Naive thymus-derived CD4-positive, alpha-beta T cell (primary cell): ENCODE data around the gene ZIK1. TPM values are rescaled to one million over a fixed set of nuclear protein-coding genes. Genes with fewer than 3 reads are reported as not detected.
A peak's percentile ranks its signal among the peaks of the same experiment; 100 is the strongest.

ENCODE experiments used
- ATAC-seq: fragments of 150-1000 bp; cut with Tn5 transposase; 2 replicates; pipeline ENCODE4 v1.10.0; 2021; ENCODE audit warnings: mild to moderate bottlenecking, moderate library complexity
- CTCF ChIA-PET: fragments of 350-600 bp; sonication (Branson Sonifier 250); formaldehyde crosslinking; loops from one replicate; lab custom pipeline; 2021; ENCODE audit warnings: antibody characterized with exemption; lab: Charles Lee
- POLR2A ChIA-PET: fragments of 350-600 bp; sonication (Branson Sonifier 250); formaldehyde crosslinking; loops from one replicate; lab custom pipeline; 2021; ENCODE audit warnings: antibody characterized with exemption, inconsistent platforms; lab: Charles Lee
- DNase-seq, 9 donors: peaks; one replicate each; pipeline versions ENCODE4 v3.0.0 to v3.0.0-alpha.2; 2020 to 2022; ENCODE audit warnings: mixed read lengths in 1 of 9
- H3K27ac ChIP-seq: one replicate; pipeline ENCODE4 v1.7.0; 2013; ENCODE audit warnings: mild to moderate bottlenecking, low read depth, low read length, moderate library complexity
- H3K27me3 ChIP-seq, 2 donors: one replicate each; pipeline ENCODE4 v1.7.0; 2013; ENCODE audit warnings: low read length in 2 of 2, mild to moderate bottlenecking in 2 of 2, moderate library complexity in 2 of 2; ENCODE audit not compliant: control insufficient read depth in 2 of 2, insufficient read depth in 2 of 2
- H3K36me3 ChIP-seq, 3 experiments: 1 replicate in 2 of 3; 2 replicates in 1 of 3; pipeline ENCODE4 v1.7.0; 2013; ENCODE audit warnings: low read length in 3 of 3, mild to moderate bottlenecking in 3 of 3, moderate library complexity in 1 of 3; ENCODE audit not compliant: insufficient read depth in 3 of 3, control insufficient read depth in 2 of 3
- H3K4me1 ChIP-seq, 2 donors: one replicate each; pipeline ENCODE4 v1.7.0; 2013; ENCODE audit warnings: low read length in 2 of 2, mild to moderate bottlenecking in 2 of 2, moderate library complexity in 1 of 2; ENCODE audit not compliant: control insufficient read depth in 2 of 2, insufficient read depth in 2 of 2
- H3K4me3 ChIP-seq: 2 replicates; pipeline ENCODE4 v1.7.0; 2013; ENCODE audit warnings: mild to moderate bottlenecking, low read length
- H3K9me3 ChIP-seq, 3 experiments: 1 replicate in 2 of 3; 2 replicates in 1 of 3; pipeline ENCODE4 v1.7.0; 2013; ENCODE audit warnings: low read length in 3 of 3; ENCODE audit not compliant: control insufficient read depth in 2 of 3
- H3K27ac Mint-ChIP-seq, 9 donors: one replicate each; pipeline ENCODE4 v1.8.0; 2020 to 2022; ENCODE audit warnings: mixed read lengths in 9 of 9, mild to moderate bottlenecking in 8 of 9, moderate library complexity in 5 of 9, inconsistent platforms in 2 of 9
- H3K27me3 Mint-ChIP-seq, 5 donors: one replicate each; pipeline ENCODE4 v1.8.0; 2021 to 2022; ENCODE audit warnings: mixed read lengths in 5 of 5, mild to moderate bottlenecking in 1 of 5
- H3K36me3 Mint-ChIP-seq, 5 donors: one replicate each; pipeline ENCODE4 v1.8.0; 2020 to 2022; ENCODE audit warnings: mixed read lengths in 5 of 5, mild to moderate bottlenecking in 3 of 5, inconsistent platforms in 1 of 5
- H3K4me1 Mint-ChIP-seq, 7 donors: one replicate each; pipeline ENCODE4 v1.8.0; 2020 to 2022; ENCODE audit warnings: mixed read lengths in 7 of 7, mild to moderate bottlenecking in 3 of 7, inconsistent platforms in 1 of 7
- H3K4me3 Mint-ChIP-seq, 10 donors: one replicate each; pipeline ENCODE4 v1.8.0; 2020 to 2022; ENCODE audit warnings: mild to moderate bottlenecking in 10 of 10, mixed read lengths in 10 of 10, moderate library complexity in 6 of 10, inconsistent platforms in 2 of 10
- H3K9me3 Mint-ChIP-seq, 11 donors: one replicate each; pipeline ENCODE4 v1.8.0; 2020 to 2022; ENCODE audit warnings: mixed read lengths in 11 of 11, mild to moderate bottlenecking in 4 of 11, inconsistent platforms in 1 of 11, moderate library complexity in 1 of 11
- intact Hi-C, 2 donors: fragments of 100-400 bp; cut with micrococcal nuclease; formaldehyde crosslinking; loops; one replicate each; pipeline ENCODE4 v1.15.1; 2023
- polyA plus RNA-seq, 2 donors: library from polyadenylated mRNA; unstranded; fragments of 300-500 nt; fragmentation: Illumina TruSeq; gene quantifications; one replicate each; pipeline ENCODE4 v1.2.3, GENCODE V29; 2021
- total RNA-seq, 6 experiments: library from RNA in 5 of 6; stranded (reverse) in 5 of 6; gene quantifications; 1 replicate in 5 of 6; 2 replicates in 1 of 6; pipeline ENCODE4 v1.2.3 and lab custom pipeline; 2021 to 2026

ZIK1 gene
- total and polyA plus RNA-seq, 7 experiments from 2014 or later = 4.8 to 14.1 (median 8.7) TPM

DNA sequence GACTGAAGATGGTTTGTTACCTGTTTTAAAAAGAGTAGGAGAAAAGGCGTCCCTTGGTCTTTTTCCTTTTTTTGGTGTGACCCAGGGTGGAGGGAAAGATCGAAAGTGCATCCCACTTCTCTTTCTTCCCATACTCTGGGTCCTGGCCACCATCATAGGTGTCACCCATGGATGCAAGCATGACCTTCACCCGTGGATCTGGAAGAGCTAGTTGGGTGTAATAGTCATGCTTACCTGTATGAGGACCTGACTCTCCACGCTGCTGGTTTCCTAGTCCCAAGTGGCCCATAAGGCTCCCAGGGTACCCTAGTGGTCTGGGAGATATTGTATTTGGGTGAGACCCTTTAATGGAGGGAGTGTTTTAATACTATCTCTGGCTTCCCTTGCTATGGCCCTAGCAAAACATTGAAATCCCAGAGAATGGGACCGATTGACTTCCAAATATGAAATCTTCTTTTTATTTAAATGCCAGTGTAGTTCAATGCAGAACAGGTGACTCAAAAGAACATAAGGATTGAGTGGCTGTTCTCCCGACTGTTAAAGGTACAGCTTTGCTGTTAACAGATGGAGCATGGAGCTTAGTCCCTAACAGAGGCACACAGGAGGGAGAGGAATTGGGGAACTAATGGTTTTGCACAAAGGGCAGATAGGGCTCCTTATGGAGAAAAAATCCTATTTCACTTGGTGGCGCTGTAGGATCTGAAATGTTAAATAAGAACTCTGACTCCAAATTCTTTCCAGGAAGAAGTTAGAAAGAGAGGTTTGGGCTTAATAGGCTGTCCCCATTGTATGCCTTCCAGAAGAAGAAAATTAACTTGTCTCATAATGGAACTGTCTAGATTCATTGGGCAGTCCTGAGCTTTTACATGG, 17.3 kb upstream of the ZIK1 start:
- Mint-ChIP-seq H3K27me3 (peaks cover 0 to 8% (median 4%) of the 10 kb centered on the region in 5 donors), H3K9me3 (peaks cover 20 to 100% (median 59%) of the 10 kb centered on the region in 11 donors), H3K27ac (no peak overlapping the region), H3K36me3 (peaks cover 5 to 28% (median 26%) of the 10 kb centered on the region in 5 donors), H3K4me1 (no peaks in the 10 kb centered on the region), H3K4me3 (no peak overlapping the region)
- H3K27ac ChIP-seq = no peak overlapping the region
- no peak overlapping the region for H3K4me3 ChIP-seq
- H3K36me3 ChIP-seq = peaks cover 0 to 6% (median 0%) of the 10 kb centered on the region in 3 experiments
- ChIA-PET POLR2A (interaction anchor here (0.7 kb wide), 1 partner anchor 12 kb away, joined by 3 read pairs; the partner anchor contains the start of gene ZNF416), CTCF (no interaction called here)
- ATAC-seq = no peak
- H3K9me3 ChIP-seq = peaks cover 19 to 81% (median 35%) of the 10 kb centered on the region in 3 experiments
- no peaks in the 10 kb centered on the region for H3K4me1 ChIP-seq
- DNase-seq = no peak
- H3K27me3 ChIP-seq = no peaks in the 10 kb centered on the region
- intact Hi-C loops = no loop called here

DNA sequence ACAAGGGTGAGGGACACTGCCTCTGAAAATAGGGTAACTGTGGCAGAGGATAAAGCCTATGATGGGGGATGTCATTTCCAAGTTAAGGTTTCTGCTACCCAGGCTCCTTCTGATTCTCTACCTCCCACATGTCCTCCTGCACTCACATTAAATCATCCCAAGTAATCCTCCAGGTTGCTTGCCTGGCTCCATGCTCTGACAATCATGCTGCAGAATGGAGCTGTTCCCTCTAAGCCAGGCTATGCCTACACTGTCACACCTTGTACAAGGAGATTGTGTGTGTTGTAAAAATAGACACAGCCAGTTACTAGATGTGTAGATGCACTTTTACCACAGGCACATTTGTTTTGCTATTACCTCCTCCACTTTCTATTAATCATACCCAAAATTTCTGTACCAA, 13.2 kb upstream of the ZIK1 start:
- H3K9me3 Mint-ChIP-seq = peaks cover 12 to 100% (median 72%) of the 10 kb centered on the region in 11 donors
- Histone ChIP-seq H3K27ac (no peak overlapping the region), H3K36me3 (peaks cover 16 to 47% (median 33%) of the 10 kb centered on the region in 3 experiments), H3K4me3 (no peak overlapping the region), H3K4me1 (no peaks in the 10 kb centered on the region), H3K27me3 (no peaks in the 10 kb centered on the region), H3K9me3 (peaks cover 32 to 98% (median 71%) of the 10 kb centered on the region in 3 experiments)
- ChIA-PET CTCF (no interaction called here), POLR2A (interaction anchor here (1.0 kb wide), 1 partner anchor 9 kb away, joined by 3 read pairs; no protein-coding TSS in a partner anchor)
- H3K4me3 Mint-ChIP-seq = no peak overlapping the region
- peaks cover 40 to 61% (median 47%) of the 10 kb centered on the region in 5 donors for H3K36me3 Mint-ChIP-seq
- intact Hi-C loops = loop anchor here (10.0 kb wide), 3 partner anchors 244 to 1256 kb away; partner anchors contain the start of genes ZNF329 (in 1 of the 2), ZNF552 (in 1 of the 2) and ZSCAN5A (in 1 of the 2)
- ATAC-seq (no peak), DNase-seq (no peak)
- peaks cover 0 to 2% (median 0%) of the 10 kb centered on the region in 7 donors for H3K4me1 Mint-ChIP-seq
- no peak overlapping the region for H3K27ac Mint-ChIP-seq
- no peaks in the 10 kb centered on the region for H3K27me3 Mint-ChIP-seq

GRCh38 chr19:57572415-57572947, 11.5 kb upstream of the ZIK1 start:
- H3K36me3 ChIP-seq = peaks cover 20 to 59% (median 40%) of the 10 kb centered on the region in 3 experiments
- peaks cover 18 to 100% (median 78%) of the 10 kb centered on the region in 11 donors for H3K9me3 Mint-ChIP-seq
- H3K27me3 Mint-ChIP-seq = no peaks in the 10 kb centered on the region
- DNase-seq = no peak
- peaks cover 6 to 16% (median 13%) of the 10 kb centered on the region in 7 donors for H3K4me1 Mint-ChIP-seq
- ChIA-PET POLR2A (interaction anchor here (0.6 to 1.3 kb wide), 3 partner anchors 14 to 137 kb away, joined by 3 read pairs; partner anchors contain the start of gene ZNF154), CTCF (no interaction called here)
- peaks cover 53 to 72% (median 62%) of the 10 kb centered on the region in 5 donors for H3K36me3 Mint-ChIP-seq
- H3K27ac ChIP-seq = no peak overlapping the region
- H3K4me3 Mint-ChIP-seq = no peak overlapping the region
- H3K4me1 ChIP-seq = no peaks in the 10 kb centered on the region
- H3K9me3 ChIP-seq = peaks cover 23 to 94% (median 61%) of the 10 kb centered on the region in 3 experiments
- no peak for ATAC-seq
- H3K27me3 ChIP-seq = no peaks in the 10 kb centered on the region
- peak overlapping the region; percentile 10 for H3K4me3 ChIP-seq
- H3K27ac Mint-ChIP-seq = no peak overlapping the region
- intact Hi-C loops = loop anchor here (10.0 kb wide), 3 partner anchors 242 to 1258 kb away; partner anchors contain the start of genes ZNF329 (in 1 of the 2), ZNF552 (in 1 of the 2) and ZSCAN5A (in 1 of the 2)

DNA sequence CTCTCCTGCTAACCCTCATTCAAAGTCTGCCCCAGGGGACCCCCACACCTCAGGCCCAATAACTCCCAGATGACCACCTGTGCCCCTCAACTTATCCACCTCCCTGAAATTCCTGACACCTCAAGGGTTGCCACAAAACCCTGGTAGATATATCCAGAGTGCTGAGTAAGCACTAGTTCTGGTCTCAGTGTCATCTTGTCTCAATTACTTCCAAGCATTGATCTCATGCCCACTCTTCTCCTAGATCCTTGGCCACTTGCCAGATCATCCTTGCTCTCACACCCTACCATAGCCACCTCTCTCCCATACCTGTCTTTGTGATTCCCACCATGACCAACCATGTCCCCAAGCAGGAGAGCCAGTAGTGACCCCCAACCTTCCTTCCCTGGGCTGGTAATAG, 7.3 kb upstream of the ZIK1 start:
- H3K4me1 Mint-ChIP-seq = peaks cover 12 to 32% (median 24%) of the 10 kb centered on the region in 7 donors
- no peaks in the 10 kb centered on the region for H3K27me3 Mint-ChIP-seq
- intact Hi-C loops = loop anchor here (5.0 to 10.0 kb wide), 6 partner anchors 171 to 1262 kb away; partner anchors contain the start of genes ZNF329 (in 1 of the 2), ZNF417 (in 1 of the 2), ZNF552 (in 1 of the 2) and ZNF586 (in 1 of the 2)
- POLR2A ChIA-PET = no interaction called here
- peak overlapping the region in 1 of 9 donors; percentile 38 for H3K27ac Mint-ChIP-seq
- Histone ChIP-seq H3K4me3 (no peak overlapping the region), H3K9me3 (peaks cover 14 to 54% (median 41%) of the 10 kb centered on the region in 3 experiments), H3K4me1 (peaks cover 9 to 14% of the 10 kb centered on the region in 2 donors), H3K36me3 (peaks cover 20 to 52% (median 40%) of the 10 kb centered on the region in 3 experiments), H3K27ac (no peak overlapping the region), H3K27me3 (no peaks in the 10 kb centered on the region)
- DNase-seq (no peak), ATAC-seq (no peak)
- CTCF ChIA-PET = no interaction called here
- peaks cover 50 to 77% (median 62%) of the 10 kb centered on the region in 5 donors for H3K36me3 Mint-ChIP-seq
- peak overlapping the region; percentile 1 to 86 (median 37) for H3K4me3 Mint-ChIP-seq
- H3K9me3 Mint-ChIP-seq = peaks cover 18 to 85% (median 60%) of the 10 kb centered on the region in 11 donors

GRCh38 chr19:57578487-57579205, 5.3 kb upstream of the ZIK1 start, which contains the start of gene ZNF416:
TSS of gene ZNF416 (minus strand) at chr19:57578911. CDS start at chr19:57578704, 207 bp downstream.
- H3K36me3 Mint-ChIP-seq = peaks cover 36 to 65% (median 45%) of the 10 kb centered on the region in 5 donors
- POLR2A ChIA-PET = interaction anchor here (0.9 to 1.5 kb wide), 8 partner anchors 8 to 635 kb away, joined by 3 to 7 read pairs (median 3); partner anchors contain the start of genes ZNF274, ZNF551 and ZNF773

More at GRCh38 chr19:57578487-57579205, 5.3 kb upstream of the ZIK1 start, which contains the start of gene ZNF416:
- Mint-ChIP-seq H3K4me3 (peak within 1 kb of the TSS; percentile 75 to 91 (median 85)), H3K4me1 (peaks cover 13 to 35% (median 26%) of the 10 kb centered on the region in 7 donors), H3K27me3 (no peaks in the 10 kb centered on the region), H3K27ac (peak within 1 kb of the TSS; percentile 78 to 91 (median 87)), H3K9me3 (peaks cover 19 to 78% (median 54%) of the 10 kb centered on the region in 11 donors)
- peak within 1 kb of the TSS; percentile 80 for H3K27ac ChIP-seq
- CTCF ChIA-PET = interaction anchor here (0.8 kb wide), 1 partner anchor 19 kb away, joined by 4 read pairs; no protein-coding TSS in a partner anchor
- ATAC-seq = peak; percentile 99
- H3K4me3 ChIP-seq = peak within 1 kb of the TSS; percentile 73
- H3K9me3 ChIP-seq = peaks cover 7 to 42% (median 22%) of the 10 kb centered on the region in 3 experiments
- intact Hi-C loops = loop anchor here (1.0 to 10.0 kb wide), 29 partner anchors 19 to 1264 kb away; partner anchors contain the start of genes ZNF134 (in 2 of the 2), ZNF211 (in 2 of the 2), ZNF417 (in 2 of the 2) and ZNF530 (in 2 of the 2)
- H3K36me3 ChIP-seq = peaks cover 20 to 33% (median 27%) of the 10 kb centered on the region in 3 experiments
- no peaks in the 10 kb centered on the region for H3K27me3 ChIP-seq
- peaks cover 16 to 20% of the 10 kb centered on the region in 2 donors for H3K4me1 ChIP-seq
- peak; percentile 76 to 98 (median 96) for DNase-seq
